HG02973 (cell line): Measurements from ENCODE around the gene ERP27.

Experiments used
- ATAC-seq: cut with Tn5 transposase; IDR thresholded peaks from one replicate; pipeline ENCODE4 v1.9.1; 2021; ENCODE audit warnings: moderate library complexity; ENCODE audit not compliant: unreplicated experiment

ERP27 gene

DNA sequence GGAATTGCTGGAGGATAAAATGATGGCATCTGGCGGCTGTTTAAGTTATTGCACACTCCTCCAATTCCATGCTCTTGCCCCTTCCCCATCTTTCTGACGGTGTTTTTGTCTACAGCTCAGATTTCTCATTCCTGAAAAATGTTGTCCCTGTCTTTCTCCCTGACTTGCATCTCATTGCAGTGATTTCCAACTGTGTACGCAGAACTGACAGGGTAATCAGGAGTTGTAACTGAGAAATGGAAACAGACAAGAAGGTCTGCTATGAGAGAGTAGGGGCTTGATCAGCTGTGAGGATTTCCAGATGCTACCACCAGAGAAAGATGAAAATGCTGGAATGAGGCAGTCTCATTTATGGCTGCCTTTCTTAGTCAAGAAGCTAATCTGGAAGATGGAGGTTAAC is 1.3 kb downstream of the ERP27 start:
- ATAC-seq: no peak

GRCh38 chr12:14936224-14936861 is 2.0 kb downstream of the ERP27 start:
- no peak for ATAC-seq

DNA sequence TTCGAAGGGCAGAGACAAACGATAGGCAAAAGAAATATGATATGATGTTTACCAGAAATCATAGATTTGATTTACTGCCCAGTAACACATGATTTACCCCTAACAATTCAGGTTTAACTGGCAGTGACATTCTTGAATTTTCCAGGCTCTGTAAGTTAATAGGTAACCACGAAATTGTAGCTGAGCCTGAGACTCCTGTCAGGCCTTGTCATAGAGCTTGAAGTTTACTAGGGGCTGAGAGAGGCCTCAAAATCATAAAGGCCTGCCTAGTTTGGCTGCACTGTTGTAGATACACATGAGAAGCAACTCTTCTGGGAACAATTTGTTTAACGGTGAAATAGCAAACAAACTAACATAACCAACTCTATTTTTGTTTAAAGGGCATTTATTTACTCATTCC is 3.3 kb downstream of the ERP27 start:
- no peak for ATAC-seq

- no peak for ATAC-seq
These were observed 3.8 kb downstream of the ERP27 start for GRCh38 chr12:14934511-14934910.

DNA sequence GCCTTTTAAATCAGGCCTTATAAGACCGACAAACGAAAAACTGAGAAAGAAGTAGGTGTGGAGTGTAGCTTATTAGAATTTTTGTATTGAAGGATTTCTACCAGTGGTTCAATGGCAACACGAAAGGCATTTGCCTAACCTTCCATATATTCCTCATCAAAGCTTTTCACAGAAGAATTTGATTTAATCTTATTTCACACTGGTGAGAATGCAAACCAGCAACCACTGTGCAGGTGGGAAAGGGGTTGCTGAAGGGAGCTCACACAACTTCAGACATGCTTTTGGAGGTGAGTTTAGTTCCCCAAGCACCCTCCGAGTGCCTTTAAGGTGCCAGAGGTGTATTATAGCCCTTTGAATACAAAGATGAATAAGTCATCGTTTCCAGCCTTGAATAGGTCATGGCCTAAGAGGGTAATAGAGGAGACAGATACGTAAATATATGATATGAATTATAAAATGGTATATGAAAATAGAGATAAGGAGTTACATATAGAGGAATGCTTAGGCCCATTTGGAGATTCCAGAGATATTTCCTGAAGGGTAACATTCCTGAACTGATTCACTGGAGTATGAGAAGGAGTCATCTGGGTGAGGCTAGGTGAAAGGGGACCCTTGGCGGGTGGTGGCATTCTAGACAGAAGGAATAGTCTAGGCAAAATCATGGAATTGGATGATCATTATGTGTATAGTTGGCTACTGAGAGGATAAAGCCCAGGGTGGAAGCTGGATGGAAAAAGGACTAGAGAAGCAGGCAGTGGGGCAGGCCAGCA is 6.4 kb downstream of the ERP27 start:
- ATAC-seq: no peak

DNA sequence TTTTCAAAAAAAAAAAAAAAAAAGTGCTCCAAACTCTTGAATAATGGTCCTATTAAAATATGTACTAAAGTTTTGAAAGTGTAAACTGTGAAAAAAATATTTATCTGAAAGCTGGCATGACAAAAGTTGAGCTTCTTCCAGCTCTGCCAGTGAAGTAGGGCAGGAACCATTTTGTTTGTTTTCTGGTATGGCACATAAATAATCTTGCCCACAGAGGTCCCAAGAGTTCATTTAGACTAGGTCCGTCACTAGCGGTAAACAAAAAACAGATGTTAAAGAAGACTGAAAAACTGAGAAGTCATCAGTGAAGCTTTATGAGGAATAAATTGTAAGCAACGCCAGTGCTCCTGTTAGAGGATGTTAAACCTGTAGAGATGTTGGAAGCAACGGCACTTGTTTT is 7.0 kb downstream of the ERP27 start:
- no peak for ATAC-seq

GRCh38 chr12:14930299-14930698 is 8.0 kb downstream of the ERP27 start:
- ATAC-seq: no peak

DNA sequence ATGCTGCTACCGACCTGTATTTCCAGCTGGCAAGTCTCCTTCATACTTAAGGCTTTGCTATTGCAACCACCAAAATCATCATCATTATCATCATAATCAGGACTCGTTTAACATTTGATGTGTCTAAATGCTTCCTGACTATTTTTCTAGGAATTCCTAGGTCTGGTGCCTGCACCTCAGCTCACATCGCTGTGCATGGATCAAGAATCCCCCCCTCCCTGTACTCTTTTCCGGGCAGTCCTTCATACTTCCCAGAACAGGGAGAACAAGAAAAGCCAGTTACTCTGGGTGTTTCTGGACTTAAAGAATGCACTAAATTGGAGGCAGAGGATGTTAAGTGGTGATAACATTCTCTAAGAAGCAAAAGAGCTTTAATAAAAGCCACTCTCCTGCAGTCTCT is 9.4 kb downstream of the ERP27 start:
- no peak for ATAC-seq

DNA sequence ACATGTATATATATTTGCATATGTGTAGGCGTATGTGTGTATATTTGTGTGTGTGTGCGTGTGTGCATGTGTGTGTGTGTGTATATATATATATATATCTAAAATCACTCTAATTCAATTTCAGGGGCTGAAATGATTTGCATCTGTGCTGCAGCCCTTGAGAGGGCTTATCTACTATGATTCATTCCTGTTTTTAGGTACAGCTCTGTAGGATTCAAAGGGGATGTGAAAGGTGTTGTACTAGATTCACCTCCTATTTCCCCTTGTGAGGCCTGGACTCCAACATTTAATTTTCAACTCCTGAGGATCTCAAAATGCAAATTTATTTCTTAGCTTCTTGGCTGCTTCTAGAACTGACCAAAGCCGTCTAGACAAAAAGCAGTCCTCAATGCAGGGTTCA is 11.1 kb downstream of the ERP27 start:
- no peak for ATAC-seq

DNA sequence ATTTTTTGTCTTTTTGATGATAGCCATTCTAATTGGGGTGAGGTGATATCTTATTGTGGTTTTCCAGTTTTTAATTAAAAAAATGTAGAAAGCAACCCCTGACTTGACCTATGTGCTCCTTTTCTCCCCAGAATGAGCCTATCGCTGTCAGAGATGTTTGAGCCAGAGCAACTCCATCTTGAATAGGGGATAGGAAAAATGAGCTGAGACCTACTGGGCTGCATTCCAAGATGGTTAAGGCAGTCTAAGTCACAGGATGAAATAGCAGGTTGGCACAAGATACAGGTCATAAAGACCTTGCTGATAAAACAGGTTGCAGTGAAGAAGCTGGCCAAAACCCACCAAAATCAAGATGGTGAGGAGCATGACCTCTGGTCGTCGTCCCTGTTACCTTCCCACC is 13.8 kb downstream of the ERP27 start:
- ATAC-seq: no peak

- no peak for ATAC-seq
These were observed 14.4 kb downstream of the ERP27 start for GRCh38 chr12:14923944-14924343.

GRCh38 chr12:14921218-14921617 is 17.1 kb downstream of the ERP27 start:
- ATAC-seq: no peak

DNA sequence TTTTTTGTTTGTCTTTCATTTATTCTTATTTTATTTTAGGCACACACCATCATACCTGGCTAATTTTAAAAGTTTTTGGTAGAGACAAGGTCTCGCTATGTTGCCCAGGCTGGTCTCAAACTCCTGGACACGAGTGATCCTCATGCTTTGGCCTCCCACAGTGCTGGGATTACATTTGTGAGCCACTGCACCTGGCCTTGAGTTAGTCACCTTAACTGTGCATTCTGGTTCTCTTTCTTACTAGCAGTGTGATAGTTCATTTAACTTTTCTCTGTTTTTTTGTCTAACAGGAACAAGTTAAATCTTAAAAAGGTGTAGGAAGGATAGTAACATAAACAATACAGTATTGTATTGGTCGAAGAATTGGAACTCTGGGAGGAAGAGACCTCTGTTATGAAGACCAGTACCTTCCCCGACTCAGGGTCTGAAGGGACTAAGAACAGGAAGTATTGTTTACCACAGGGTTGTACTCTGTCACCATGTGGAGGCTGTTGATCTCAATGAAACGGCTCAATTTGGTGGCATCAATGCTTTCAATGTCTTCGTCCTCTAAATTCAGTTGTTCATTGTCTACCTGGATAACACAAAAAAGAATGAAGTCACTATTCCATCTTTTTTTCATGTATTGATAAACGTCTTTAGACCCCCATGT is 17.7 kb downstream of the ERP27 start:
- ATAC-seq: no peak

- no peak for ATAC-seq
These were observed 18.9 kb downstream of the ERP27 start for GRCh38 chr12:14919455-14919854.

- no peak for ATAC-seq
These were observed 22.6 kb downstream of the ERP27 start for GRCh38 chr12:14915736-14916135.

DNA sequence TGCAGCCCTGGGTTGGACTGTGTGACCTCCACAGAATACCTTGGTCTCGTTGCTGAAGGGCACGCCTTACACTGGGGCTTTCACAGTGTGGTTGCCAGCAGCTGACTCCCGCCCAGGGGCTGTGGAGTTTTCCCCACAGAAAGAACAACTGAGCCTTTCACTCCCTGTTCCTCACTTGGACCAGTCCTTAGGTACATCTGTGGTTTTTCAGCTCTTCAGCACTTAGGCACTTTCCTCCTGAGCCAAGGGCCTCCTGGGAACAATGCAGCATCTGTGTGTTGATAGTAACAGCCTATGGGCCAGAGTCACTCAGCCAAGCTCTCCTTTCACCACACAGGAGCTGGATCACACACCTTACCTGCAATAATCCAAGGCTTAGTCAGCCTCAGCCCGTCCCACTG is 25.0 kb downstream of the ERP27 start:
- ATAC-seq: no peak

DNA sequence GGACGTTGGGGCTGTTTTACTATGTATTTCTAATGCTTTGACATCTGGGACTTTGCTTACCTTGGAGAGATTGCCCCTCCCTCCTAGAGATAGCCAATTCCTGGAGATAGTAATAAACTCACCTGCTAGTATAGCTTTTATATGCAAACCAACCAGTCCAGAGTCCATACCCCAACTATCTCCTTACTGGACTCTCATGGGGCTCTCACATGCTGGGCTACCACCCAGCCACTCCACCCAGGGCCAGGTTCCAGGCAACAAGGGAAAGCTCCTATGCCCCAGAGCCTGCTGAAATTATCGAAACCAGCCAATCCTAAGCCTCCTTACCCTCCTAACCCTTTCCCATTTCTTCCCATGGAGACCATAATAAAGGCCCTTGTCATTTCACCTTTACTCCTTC is 27.2 kb downstream of the ERP27 start:
- ATAC-seq: no peak

DNA sequence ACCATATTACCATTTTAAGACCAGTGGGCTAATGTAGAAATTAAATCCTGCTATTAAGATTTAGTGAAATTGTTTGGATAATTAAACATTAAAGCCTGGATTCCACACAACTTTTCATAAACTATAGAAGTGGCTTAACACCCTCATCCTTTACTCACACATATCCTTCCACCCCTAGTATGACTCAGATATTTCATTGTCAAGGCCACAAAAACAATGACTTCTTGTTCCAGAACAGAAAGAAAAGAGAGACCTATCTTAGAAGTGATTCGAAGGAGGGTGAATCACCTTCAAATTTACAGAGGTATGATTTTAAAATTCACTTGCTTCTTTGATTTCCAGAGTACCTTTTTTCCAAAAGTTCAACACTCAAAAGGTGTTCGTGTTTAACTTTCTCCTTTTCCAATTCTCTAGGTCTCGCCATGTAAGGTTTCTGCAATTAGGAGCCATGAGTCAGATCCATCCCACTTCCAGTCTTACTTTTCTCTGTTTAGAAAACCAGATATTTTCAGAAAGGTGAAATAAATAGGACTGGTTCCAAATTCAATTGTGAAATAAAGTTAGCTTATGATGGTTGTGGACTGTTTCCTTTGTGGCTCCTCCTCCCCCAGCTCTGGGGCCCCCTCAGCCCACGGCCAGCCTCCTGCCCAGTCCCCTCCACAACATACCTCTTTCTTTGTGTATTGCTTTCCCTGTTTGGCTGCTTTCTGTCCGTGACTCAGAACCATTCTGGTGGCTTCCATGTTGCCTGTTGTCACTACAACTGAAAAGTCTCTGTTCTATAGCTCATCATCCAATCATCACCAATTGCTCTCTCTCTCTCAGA is 28.0 kb downstream of the ERP27 start:
- ATAC-seq: no peak

GRCh38 chr12:14907953-14908352 is 30.4 kb downstream of the ERP27 start:
- no peak for ATAC-seq

DNA sequence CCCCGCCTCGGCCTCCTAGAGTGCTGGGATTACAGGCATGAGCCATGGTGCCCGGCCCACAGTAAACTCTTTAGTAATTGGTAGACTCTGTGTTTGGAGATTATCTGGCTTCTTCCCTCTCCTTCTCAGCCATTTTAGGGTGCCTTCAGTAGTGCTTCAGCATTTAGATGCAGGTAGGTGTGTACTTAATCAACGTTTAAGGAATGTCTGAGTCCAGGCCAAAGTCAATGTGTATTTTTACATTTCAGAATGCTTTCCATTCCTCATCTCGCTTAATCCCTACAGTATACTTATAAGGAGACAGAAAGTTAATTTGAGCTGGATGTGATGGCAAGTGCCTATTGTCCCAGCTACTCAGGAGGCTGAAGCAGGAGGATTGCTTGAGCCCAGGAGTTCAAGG is 32.2 kb downstream of the ERP27 start:
- no peak for ATAC-seq

DNA sequence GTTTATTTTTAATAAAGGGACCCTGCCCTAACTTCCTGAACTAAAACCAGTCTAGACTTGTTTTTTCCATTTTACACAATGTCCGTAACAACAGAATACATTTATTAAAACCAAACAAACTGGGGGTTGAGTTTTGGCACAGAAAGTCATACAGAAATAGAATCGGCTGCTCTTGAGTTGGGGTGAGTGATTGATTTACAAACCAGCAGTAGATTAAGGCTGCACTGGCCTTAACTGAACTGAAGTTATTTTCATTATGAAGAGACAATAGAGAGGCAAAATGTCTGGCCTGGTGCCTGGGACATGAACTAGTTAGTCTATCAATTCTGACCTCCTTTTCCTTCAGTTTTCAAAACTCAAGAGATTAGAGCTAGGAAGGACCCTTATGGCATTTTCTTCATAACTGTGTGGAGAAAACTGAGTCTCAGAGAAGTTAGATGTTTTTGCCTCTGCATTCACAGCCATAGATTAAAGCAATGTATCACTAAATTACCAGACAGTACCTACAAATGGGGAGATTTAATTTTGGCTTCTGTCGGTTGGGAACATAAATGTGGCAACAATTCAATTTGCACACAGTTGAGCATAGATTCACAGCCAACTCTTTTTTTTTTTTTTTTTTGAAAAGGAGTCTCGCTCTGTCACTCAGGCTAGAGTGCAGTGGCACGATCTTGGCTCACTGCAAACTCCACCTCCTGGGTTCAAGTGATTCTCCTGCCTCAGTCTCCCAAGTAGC is 32.9 kb downstream of the ERP27 start:
- ATAC-seq: no peak
